PC-9 (cell line): ENCODE results near the gene ALDOB.

Experiments used
- CTCF ChIP-seq: fragments of 200-600 bp; sonication (generic); conservative IDR thresholded peaks from 2 replicates; pipeline ENCODE4 v1.6.1; 2017; ENCODE audit warnings: mixed run types, antibody characterized with exemption, mild to moderate bottlenecking, moderate library complexity
- EZH2 ChIP-seq: fragments of 200-600 bp; sonication (generic); IDR thresholded peaks from 2 replicates; pipeline ENCODE4 v1.8.0; 2017; ENCODE audit warnings: antibody characterized with exemption, low read depth

- TF ChIP-seq CTCF (no peak), EZH2 (no peak)
These were observed 17.6 kb downstream of the ALDOB start for GRCh38 chr9:101417977-101418376.
